Stimulated activated CD4-positive, alpha-beta T cell treated with anti-CD3 and anti-CD28 coated beads, Interleukin-1b, Interleukin-23, amount 100 ng/mL, for 1 hour (primary cell): Measurements from ENCODE around the gene CACNA1C.

Experiments used
- DNase-seq, 2 donors: peaks; one replicate each; pipeline ENCODE4 v3.0.0-alpha.2; 2020; ENCODE audit warnings: low read depth in 2 of 2

CACNA1C gene

DNA sequence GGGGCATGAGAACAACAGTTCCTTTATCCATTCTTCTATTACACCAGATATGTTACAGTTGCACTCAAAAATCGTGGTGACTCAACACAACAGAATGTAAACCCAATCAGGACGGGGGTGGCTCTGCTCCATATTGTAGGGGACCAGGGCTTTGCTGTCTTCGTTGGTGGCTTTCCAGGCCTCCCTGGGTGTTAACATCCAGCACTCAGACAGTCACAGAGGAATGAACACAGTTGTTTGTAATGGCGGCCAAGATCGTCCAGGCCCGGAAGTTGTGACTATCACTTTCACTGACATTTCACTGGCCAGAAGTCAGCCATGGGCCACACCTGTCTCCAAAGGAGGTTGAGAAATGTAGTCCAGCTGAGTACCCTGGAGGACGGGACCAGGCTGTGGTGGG, 204.1 kb downstream of the CACNA1C start:
- no peak for DNase-seq

- DNase-seq = no peak
Measured at GRCh38 chr12:2258025-2258424, 205.2 kb downstream of the CACNA1C start.

- DNase-seq = no peak
Measured at GRCh38 chr12:2259369-2259768, 206.6 kb downstream of the CACNA1C start.

- no peak for DNase-seq
Measured at GRCh38 chr12:2260441-2260840, 207.7 kb downstream of the CACNA1C start.

- DNase-seq = no peak
Measured at GRCh38 chr12:2261708-2262107, 208.9 kb downstream of the CACNA1C start.

- DNase-seq = no peak
Measured at GRCh38 chr12:2262449-2262848, 209.7 kb downstream of the CACNA1C start.

DNA sequence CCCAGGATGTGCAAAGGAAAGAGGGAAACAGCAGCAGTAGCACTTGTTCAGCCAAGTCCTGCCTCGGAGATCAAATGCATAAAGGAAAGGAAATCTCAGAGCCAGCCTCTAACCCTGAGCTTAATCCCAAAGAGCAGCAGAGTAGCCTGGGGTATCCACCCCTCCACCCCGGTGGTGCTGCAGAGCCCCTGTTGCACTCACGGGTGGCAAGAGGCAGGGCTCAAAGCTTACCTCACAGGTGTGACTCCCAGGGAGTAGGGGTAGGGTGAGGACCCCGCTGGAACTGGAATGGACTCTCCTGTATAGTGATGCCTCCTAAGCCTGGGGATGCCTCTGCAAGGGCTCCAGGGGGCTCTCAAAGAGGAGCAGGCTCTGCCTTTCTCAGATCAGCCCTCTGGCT, 211.1 kb downstream of the CACNA1C start:
- no peak for DNase-seq

- DNase-seq = no peak
Measured at GRCh38 chr12:2264651-2265232, 212.0 kb downstream of the CACNA1C start.

DNA sequence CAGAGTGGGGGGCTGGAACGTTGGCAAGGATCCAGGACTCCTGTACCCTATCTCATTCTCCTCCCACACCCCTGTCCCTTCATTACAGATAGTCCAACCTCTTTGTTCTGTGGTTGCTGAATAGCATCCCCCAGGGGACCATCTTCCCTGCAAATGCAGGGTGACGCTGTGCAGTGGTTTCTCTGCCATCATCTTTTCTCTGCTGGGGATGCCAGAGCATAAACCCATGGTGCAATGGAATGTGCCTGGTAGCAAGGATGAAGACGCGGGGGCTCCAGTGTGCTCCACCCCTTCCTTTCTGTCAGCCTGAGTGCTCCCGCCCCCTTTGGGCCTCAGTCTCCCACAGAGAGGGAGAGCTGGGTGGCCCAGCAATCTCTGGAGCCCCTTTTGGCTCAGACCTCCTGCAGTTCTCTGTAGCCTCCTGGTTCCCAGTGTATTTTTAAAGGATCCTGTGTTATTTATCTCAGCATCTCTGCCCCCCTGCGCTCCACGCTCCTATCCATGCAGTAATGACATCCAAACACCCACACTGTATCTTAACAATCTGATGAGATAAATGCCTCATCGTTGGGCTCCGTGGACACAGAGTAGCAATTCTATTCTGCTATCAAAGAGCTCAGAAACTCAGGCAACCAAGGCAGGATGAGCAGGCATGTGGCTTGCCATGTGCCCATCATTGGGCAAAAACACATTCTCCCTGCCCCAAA, 212.8 kb downstream of the CACNA1C start:
- DNase-seq = no peak

DNA sequence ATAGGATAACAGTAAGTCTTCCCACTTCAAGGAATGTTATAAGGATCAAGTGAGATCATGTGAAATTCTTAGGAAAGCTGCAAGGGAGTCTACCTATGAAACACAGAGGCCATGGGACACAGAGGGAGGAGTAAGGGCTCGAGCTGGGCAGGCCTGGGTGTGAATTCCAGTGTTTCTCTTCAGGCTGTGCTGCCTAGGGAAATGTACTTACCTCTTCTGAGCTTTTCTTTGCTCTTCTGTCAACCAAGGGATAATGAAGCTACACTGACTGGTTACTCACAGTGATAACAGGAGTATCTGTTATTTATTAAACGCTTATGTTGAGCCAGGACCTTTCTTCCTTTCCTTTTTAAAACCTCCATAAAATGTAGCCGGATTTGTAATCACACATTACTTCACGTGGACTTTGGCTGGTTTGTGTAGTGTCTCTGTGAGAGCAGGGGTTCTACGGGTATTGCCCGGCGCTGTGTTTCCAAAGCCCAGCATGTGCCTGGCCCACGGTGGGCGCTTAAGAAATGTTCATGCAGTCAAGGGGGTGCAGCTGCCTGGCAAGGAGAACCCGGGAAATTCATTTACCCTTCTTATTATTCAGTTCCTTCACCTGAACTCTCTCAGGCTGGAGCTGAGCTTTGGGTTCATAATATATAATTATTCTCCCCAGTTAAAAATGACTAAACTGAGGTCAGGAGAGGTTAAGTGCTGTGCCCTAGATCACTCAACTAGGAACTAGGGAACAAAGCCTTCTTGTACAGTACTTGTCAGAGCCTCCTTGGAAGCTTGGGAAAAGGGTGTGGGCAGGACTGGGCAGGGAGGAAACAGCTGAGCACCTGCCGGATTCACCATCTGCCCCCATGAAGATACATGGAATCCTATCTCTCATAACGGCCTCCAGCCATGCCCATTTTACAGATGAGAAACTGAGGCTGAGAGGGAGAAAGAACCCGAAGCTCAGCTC, 214.2 kb downstream of the CACNA1C start:
- DNase-seq = no peak

DNA sequence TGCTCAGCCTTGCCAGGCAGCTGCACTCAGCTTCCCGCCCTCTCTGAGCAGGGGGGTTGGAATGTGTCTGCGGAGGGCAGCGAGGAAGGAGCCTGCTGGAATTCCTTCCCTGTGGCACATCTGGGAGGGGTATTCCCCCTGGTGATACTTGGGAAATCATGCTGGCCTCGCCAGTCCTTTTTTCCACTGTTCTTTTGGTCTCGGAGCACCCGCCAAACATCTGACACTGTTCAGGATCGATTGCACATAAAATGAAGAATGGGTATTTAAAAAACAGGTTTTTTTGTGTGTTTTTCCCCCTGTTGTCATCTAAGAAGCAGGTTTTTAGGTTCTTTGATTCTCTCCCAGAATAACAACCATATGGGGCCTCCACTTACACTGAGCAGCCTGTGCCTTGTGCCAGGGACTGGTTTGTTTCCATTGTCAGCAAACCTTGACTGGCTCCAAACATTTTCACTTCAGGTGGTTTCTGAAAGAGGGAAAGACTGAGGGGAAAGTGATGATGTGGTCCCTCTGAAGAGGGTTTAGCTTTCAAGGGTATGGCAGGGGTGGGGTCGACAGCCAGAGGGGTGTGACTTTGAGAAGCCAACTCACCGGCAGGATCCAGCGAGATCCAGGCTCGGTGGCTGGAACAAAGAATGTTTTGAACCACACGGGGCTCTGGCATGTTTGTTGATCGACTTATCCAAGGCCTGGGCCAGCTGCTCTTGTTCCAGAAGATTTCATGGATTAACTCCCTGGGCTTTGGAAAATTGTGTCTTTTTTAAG, 215.1 kb downstream of the CACNA1C start:
- no peak for DNase-seq

DNA sequence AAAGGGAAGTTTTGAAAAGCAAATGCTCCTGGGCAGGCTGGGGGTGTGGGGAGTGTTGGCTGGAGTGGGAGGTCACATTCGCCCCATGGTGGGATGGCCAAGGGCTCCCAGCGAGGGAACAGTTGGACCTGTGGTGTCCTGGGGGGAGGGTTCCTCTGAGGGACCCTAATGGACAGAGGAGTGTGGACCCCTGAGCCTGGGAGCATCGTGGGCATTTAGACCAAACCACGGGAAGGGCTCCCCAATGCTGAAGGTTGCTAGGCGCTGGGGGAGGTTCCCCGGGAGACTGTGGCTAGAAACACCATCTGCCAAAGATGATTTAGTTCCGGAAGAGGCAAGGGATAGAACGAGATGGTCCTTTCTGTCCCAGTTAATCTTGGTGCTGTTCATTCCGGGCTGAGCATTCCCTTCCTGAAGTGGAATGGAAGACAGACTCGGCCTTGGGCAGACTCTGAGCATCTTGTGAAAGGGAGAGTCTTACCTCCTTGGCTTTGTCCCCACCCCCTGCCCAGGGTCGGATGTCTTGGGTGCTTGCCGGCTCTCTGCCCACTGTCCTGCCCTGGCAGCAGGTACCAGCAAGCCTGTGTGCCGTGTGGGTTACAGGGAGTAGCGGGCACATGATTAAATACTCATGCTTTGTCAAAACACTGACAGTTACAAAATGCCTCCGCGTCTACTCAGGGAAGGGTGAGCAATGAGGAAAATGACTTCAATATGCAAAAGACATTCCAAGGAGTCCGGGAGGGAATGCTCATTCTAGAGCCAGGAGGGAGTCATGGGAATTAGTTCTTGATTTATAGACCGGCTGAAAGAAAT, 215.9 kb downstream of the CACNA1C start:
- DNase-seq = no peak

DNA sequence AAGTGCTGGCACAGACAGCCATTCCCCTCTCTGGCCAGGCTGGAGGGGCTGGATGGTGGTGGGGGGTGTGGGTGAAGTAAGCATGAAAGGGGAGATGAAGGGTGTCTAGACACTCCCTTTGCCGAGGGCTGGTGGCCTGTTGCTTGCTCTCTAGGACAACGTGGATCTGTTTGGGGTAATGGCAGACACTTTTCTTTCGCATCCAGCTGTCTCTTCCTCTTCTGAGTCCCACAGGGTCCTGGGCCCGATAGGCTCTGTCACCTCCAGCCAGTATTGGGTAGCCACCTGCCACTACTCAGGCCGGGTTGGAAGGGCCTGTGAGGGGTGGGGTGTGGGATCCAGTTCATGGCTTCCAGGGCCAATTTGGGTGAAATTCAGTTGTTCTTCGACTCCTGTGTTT, 218.1 kb downstream of the CACNA1C start:
- DNase-seq = no peak

- DNase-seq = no peak
Measured at GRCh38 chr12:2271961-2272360, 219.2 kb downstream of the CACNA1C start.

GRCh38 chr12:2273288-2273687, 220.5 kb downstream of the CACNA1C start:
- no peak for DNase-seq

GRCh38 chr12:2273751-2274150, 221.0 kb downstream of the CACNA1C start:
- DNase-seq = no peak

GRCh38 chr12:2274733-2275132, 221.9 kb downstream of the CACNA1C start:
- no peak for DNase-seq

- no peak for DNase-seq
Measured at GRCh38 chr12:2276288-2277033, 223.7 kb downstream of the CACNA1C start.

DNA sequence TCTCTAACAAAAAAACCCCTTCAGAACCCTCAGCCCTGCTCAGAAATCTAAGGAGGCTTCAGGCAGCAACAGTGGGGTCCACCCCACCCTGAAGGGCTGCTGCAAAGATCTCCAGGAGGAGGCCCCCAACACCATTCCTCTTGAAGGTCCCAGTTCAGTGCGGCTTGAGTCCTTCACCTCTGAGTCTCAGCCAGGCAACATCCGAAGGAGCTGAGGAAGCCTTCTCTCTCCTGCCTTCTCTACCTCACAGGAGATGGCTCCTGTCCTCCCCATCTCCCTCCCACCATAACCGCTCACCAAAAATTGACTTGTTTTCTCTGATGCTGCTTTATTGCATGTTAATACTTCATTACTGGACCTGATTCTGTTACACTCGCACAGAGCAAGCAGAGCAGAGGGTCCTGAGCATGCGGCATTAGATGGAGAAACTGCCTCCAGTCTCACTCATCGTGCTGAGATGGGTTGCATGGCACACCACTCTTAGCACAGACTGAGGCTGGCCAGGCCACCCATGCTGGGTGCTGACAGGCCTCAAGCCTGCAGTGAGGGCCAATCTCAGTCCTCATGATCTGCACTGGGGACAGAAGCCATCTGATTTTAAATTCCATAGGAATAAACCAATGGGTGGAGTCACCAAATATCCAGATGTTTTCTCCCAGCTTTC, 224.8 kb downstream of the CACNA1C start:
- no peak for DNase-seq

GRCh38 chr12:2281446-2281845, 228.7 kb downstream of the CACNA1C start:
- no peak for DNase-seq
